Measurements from ENCODE around the gene RIGI.
"Not testable (repeated sequence)": the region's sequence is repeated elsewhere in the genome, so short reads cannot be mapped to it uniquely, and the experiment has no call there.

RIGI gene

DNA sequence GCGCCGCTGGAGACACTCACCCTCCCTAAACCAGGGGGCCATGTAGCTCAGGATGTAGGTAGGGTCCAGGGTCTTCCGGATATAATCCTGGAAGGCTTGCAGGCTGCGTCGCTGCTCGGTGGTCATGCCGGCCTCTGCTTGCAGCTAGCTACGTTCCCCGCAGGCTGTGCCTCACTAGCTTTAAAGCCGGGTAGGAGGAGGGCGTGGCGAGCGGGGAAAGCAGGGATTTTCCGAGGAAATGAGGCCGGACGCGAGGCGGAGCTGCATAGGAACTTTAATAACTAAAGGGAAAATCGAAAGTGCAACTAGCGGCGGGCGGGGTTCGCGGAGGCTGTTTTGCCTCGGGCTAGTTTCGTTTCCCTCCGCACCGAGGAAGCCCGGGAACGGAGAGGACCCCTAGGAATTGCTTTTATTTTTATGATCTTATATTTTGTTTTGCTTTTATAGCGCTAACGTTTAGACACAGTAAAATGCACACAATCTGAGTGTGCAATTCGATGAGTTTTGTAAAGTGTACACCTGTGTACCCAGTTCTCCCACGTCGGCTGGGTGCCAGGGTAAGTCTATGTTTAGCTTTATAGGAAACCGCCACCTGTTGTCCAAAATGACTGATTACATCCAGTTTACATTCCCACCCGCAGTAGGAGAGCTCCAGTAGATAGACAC is at the start of gene RIGI:
Gene RIGI, minus strand, starts transcription at position 156 of the 666 bp plus-strand sequence. Its CDS starts 30 bp downstream, at position 126.
- peak; percentile 58 for DNase-seq

DNA sequence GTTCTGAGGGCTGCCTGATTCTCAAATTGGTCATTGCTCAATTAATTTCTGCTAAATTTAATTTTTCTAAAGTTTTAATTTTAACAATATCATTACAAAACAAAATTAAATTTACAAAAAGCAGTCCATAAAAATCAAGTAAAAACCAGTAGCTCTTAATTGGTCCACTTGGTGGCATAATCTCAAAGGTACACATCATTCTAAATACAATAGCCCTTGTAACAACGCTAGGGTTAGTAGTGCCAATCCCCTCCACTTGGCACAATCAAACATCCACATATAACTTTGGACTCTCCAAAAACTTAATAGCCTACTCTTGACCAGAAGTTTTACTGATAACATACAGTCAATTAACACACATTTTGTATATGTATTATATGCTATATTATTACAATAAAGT is 48.9 kb upstream of the RIGI start:
- DNase-seq = no peak

DNA sequence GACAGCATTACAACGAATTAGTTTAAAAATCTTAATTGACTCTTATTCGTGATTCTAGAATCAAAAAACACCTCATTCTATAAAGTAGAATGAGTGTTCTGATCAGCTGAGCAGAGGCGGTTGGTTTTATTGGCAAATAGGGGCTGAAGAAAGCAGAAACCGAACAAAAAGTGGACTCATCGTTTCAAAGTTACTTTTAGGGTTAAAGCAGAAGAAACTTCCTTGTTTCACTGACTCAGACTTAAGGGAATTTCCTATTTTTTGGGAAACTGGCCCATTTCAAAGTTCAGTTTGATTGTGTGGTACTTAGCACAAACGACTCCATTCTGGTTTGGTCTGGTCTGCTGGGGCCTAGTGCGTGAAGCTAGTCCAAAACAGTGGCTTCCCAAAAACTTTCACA is 47.8 kb upstream of the RIGI start:
- no peak for DNase-seq

DNA sequence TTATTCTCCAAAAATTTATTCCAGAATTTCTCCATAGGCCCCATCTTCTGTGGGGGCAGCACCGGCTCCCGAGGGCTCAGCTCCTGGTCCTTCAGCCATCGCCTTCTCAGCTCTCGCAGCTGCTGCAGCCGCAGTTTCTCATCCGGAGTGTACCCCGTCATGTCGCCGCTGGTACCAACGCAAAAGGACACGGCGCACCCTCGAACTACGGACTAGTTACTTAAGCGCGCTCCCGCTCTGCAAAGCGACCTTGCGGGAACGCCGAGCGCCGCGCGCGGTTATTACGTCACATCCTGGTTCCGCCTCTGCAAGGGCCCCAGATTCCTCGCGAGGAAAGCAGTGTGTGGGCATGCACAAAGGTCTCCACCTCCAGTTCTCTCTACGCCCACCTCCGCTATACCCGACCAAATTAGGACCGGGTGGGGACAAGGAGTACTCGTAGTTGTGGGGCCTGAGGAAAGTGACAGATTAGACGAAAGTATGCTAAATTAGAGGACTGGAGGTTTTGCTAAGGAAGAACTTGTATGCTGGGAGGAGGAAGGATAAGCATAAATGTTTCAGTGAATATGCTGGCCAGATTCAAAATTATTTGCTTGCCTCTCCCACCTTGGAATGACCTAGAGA is 47.0 kb upstream of the RIGI start, which contains the start of gene NDUFB6:
Gene NDUFB6, minus strand, starts transcription at position 260 of the 624 bp plus-strand sequence. Its CDS starts 99 bp downstream, at position 161.
- DNase-seq = peak; percentile 92

DNA sequence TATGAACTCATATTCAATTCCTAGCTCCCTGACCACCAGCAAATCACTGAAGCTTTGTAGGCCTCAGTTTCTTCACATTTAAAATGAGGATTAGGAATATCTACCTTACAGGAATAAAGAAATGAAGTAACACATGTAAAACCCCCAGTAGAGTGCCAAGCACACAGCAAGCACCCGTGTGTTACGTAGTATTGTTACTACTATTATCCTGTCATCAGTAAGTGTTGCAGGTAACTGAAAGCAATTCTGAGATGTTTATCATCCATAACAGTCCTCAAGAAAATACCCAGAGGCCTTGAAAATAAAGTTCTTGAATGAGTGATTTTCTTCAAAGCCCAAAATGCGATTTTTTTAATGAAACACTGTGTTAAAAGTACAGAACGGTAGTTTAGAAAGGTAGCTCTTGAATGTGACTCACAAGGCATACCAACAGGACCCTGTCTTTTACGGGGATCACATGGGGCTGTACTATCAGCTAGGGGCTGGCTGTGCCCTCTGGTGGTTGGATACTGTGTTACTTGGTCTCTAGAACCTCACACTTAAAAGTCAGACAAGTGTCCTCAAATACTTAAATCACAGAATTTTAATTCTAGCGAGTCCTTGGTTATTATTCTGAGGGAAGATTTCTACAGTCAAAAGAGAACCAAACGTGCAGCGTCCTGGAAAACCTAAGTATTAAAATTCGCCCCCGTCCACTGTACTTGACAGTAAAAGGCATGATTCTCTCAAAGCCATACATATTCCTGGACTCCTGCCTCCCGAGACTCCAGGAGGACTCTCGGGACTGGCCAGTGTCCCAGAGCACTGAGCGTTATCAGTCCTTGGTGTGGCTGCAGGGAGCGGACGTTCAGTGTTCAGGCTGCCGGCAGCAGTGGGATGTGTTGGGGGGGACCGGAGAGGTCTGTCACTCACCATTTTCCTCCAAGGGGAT is 46.2 kb upstream of the RIGI start:
- peak; percentile 77 for DNase-seq

DNA sequence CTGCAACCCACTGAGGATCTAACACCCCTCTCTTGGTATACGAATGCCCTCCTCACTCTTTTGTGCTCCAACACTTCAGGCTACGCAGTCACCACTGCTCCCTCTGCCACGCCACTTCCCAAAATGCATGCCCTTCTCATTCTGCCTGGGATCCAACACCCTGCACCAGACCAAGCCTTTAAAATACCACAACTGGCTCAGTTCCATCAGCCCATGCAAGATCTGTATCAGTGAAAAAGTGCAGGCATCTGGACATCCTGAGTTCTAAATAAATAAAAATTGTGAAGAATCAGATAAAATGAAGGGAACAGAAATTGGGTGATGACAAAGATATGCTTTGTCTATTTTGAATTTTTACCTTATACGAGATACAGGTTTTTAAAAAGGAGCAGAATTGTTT is 44.3 kb upstream of the RIGI start:
- DNase-seq = no peak

DNA sequence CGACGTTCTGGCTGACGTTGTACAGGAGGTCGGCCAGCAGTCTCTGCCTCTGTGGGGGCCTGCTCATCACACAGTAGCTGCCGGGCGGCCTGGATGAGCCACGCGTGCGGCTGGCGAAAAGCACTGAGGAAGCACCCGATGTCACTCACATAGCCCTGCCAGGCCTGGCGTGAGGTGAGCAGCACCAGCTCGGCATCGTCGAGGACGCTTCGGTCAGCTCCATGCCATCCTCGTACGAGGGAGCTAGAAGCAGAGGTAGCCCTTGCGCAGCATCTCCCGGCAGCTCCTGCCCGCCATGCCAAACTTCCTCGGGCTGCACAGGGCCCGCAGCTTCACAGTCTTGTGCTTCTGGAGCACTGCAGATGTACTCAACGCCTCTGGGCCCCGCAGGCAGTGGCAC is 40.8 kb upstream of the RIGI start:
- DNase-seq = no peak

DNA sequence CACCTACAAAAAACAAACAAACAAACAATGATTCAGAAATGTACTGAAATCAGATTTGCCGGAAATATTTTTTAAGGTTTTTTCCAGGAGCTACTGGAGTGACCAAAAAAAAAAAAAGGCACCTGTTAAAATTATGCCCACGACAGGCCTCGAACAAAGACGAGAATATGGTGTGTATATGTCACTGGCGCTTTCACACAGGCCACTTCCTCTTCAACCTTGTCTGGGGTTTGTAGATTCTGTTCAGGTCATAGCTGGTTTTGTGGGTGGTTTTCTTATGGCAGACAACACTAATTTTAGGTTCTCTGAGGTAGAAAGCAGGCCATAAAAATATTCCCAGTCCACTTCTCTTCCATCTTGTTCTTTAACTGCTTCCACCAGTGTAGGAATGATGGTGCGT is 40.0 kb upstream of the RIGI start:
- DNase-seq = peak; percentile 25

DNA sequence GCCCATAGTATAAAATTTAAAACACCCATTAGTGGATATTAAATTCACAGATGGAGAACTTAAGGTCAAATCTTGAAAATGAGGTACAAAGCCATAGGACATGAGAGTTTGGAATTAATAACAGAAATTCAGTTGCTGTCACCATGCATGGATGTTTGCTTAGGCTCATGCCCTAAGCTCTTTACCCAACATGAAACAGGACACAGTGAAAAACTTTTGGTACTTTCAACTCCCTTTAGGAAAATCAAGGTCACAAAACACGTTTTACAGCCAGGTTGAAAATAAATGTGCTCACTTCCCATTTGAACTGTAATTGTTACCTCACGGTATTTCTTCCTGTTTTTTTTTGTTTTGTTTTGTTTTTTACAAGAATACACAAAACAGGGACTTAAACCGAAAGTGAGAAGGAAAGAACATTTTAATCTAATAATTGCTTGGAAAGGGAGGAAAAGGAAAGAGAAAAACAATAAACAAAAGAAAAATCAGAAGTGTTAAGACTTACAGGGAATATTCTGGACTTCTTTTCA is 32.5 kb upstream of the RIGI start:
- no peak for DNase-seq

DNA sequence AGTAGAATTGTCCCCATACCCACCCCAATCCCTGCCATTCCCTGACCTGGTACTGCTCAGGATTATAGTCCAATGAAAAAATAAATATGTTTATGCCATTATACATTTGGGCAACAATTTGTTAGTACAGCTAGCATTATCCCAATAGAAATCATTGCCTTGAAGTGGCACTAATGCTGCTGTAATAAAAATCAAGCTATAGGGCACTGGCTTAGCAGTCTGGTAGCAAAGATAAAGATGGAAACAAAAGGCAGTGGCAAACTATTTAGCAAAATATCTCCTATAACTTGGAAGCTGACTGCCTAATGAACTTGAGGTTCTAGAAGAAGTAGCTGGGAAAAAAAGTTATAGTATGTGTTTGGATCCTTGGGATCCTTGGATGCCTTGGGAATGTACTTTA is 28.6 kb upstream of the RIGI start:
- no peak for DNase-seq

DNA sequence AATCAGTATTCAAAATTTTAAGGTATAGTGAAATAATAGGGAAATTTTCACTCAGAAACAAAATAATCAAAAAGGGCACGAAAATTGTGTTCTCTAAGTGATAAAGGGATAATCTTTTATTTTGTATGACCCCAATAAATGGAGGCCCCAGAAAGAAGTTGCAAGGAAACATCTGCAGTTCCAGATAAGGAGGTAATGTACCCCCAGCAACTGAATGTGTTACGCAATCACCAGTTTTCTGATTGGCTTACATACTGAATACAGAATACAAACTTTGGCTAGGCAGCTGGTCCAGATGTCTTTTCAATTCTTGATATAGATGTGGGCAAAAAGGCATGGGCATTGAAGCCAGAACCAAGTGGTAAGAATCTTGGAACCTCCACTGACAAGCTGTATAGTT is 28.1 kb upstream of the RIGI start:
- DNase-seq = peak; percentile 34

DNA sequence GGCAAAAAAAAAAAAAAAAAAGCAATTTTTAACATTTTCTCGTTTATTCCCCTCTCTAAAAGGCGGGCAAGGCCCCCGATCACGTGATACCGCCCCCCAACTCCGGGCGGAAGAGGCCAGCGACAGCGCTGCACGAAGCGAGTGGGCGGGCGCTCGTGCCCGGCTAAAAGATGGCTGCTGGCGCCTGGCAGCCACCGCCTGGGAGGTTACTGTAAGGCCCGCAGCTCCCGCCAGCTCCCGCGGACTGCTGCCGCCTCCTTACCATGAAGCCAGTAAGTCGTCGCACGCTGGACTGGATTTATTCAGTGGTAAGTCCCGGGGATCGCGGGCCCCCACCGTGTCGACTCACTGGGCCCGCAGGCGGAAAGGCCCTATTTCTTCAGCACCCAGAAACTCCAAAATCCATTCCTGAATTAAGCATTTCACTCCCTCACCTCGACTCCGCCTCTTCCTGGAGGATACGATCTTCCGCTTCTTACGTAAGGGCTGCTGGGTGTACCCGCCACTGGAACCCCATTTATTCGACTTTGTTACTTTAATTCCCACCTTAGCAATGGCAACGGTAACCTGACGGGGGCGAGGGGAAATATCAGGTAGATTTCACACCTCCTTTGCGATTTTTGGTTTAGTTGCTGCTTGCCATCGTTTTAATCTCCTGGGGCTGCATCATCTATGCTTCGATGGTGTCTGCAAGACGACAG is 26.3 kb upstream of the RIGI start, which contains the start of the genes SMIM27 and TOPORS:
Gene SMIM27, plus strand, starts transcription at position 156 of the 701 bp plus-strand sequence. Its CDS starts 108 bp downstream, at position 264.
Gene TOPORS, minus strand, starts transcription at position 415 of the 701 bp plus-strand sequence. Its CDS starts 150 bp downstream, at position 265.
- DNase-seq = peak; percentile 86

DNA sequence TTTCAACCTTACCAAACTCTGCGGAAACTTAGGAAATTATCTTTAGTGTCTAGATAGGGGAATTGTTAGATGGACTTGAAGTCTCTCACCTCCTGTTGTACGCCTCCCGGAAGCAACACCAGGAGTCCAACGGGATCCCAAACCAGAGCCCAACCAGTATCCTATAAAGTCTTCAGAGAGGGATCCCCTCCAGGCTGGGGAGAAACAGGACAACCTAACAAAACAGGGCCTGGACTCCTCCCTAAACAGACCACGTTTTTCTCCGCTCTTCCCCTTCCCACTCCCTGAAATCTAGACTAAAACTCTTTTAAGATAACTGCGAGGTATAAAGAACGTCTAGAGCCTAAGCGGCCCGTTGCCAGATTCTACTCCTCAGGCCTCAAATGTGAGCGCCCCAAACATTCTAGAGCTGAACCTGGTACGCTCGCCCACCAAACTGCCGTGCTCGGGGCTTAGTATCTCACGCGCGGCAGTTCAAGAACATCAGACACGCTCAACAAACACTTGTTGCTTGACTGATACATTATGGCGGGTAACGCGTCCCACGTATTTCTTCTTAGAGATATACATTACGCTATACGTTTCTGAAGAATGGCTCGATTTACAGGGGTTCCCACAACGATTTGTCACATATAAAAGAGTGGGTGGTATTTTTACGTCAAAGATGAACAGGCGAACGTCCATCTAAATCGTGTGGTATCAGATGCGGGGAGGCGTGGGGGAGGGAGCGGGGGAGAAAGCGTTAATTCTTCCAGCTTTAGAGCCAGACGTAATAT is 25.5 kb upstream of the RIGI start:
- DNase-seq = peak; percentile 39

DNA sequence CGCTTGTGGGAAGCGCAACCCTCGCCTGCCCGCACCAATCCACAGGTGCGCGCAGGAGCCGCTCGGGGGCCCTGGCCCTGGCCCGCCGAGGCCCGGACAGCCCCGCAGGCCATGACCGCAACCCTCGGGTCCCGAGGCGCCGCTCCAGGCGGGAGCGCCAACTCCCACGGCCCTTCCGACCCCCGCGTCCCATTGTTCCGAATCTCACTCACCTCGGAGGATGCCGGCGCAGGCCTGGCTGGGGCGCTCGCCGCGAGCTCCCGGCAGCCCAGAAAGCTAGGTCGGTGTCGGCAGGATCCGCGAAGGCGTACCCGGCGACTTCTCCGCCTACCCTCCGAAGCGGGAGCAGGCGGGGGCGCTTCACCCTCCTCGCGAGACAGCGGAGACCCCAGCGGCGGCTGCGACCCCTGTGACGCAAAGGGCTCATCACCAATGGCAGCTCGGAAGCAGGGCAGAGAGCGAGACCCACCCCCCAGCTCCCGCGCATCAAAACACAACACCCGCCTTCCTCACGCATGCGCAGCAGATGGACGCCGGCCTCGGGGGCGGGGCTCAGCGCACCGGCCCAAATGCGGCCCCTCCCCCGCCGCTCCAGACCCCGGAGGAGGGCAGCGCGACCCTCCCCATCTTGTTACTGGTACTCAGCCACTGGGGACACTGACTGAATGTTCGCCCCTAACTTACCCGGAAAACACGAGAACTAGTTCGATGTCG is 24.7 kb upstream of the RIGI start:
- peak; percentile 66 for DNase-seq

DNA sequence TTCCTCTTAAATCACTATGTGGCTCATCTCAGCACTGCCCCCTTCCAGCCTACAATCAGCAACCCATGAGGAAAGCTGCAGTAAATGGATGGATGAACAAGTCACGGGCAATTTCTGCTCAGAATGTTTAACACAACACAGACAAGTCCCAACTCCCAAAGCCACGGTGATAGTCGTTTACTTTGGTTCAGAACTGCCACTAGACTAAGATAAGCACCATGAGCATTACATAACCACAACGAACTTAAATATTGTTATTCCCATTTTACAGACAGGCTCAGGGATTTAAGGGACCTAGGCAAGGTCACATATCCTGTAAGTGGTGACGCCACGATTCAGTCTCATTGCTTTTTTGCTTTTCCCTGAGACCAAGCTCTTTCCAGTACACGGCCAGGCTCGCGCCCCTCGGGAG is 24.2 kb upstream of the RIGI start:
- no peak for DNase-seq

DNA sequence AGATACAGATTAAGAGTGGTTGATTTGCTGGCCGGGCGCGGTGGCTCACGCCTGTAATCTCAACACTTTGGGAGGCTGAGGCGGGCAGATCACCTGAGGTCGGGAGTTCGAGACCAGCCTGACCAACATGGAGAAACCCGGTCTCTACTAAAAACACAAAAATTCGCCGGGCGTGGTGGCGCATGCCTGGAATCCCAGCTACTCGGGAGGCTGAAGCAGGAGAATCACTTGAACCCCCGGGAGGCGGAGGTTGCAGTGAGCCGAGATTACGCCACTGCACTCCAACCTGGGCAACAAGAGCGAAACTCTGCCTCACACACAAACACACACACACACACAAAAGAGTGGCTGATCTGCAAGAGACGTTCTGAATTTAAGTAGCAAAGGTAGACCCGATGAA is 22.2 kb upstream of the RIGI start:
- DNase-seq = not testable (repeated sequence)

DNA sequence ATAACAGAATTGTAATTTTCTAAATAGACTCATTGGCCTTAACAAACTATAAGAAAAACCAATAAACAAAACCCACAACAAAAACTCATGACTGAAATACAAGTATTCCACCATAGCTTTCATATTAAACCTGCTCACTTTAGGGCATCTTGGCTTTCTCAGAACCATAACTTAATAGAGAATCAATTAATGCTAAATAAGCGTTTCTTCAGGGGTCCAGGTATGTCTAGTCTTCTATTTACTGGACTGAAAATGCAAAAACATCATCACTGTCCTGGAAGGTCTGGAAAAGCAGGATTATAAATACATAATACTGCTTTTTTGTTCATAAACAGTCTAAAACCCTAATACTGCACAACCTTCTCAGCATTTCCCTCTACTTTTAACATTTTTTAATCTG is 19.9 kb upstream of the RIGI start:
- no peak for DNase-seq

DNA sequence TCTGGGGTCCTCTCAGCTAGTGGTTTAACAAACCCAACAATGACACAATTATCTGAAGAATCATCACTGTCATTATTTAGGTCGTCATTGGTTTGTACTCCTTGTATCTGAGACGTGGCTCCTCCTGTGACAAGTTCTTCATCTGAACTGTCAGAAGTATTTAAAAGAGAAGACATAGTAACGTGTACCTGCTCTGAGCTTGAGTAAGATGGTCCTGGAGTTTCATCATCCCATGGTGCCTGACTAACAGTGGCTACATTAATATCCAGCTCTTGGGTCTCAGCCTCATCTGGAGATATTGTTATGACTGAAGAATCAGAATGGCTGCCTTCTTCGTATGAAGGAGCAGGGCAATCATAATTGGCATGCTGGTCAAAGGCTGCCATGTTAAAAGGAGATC is 17.1 kb upstream of the RIGI start:
- no peak for DNase-seq

DNA sequence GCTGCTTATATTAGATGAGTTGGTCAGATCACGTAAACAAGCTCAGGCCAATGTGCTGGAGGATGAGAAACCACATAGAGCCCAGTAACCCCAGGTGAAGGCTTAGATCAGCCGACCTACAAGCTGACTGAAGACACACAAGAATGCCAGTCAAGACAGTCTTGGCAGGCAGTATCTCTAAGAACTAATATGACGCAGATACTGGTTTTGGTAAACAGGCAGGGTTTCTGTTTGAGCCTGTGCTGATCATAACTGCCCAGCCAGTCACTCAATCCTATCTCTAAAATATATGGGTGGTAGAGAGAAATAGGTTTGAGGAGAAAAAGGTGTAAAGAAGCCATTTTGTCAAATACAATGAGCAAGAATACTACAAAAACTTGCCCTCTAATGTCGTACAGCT is 7.8 kb upstream of the RIGI start:
- no peak for DNase-seq

DNA sequence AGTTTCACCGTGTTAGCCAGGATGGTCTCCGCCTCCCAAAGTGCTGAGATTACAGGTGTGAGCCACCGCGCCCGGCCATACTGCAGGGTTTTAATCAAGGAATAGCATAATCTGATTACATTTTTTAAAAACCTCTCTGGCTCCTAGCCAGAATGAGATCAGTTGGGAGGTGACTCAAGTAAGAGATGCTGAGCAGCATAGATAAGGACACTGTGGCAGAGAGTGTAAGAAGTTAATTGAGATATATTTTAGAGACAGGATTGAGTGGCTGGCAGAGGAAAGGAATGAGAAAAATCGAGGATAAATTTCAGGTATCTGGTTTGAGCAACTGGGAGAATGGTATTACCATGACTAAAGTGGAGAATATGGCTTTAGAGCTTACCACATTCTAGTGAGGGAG is 7.3 kb upstream of the RIGI start:
- no peak for DNase-seq

DNA sequence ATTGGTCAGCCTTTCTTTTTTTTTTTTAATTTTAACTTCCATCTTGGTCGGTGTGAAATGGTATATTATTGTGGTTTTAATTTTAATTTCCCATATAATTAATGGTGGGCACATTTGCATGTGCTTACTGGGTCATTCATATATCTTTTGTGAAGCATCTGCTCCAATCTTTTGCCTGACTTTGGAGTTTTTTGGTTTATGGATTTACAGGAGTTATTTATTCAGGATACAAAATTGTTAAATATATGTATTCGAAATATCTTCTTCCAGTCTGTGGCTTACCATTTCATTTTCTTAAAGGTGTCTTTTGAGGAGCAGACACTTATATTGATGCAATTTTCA is 682 bp upstream of the RIGI start:
- no peak for DNase-seq

All from MV-4-11 (cell line).